GM10266 (cell line): ENCODE measurements around the gene SLC16A12.

Experiments used
- DNase-seq: peaks from one replicate; pipeline ENCODE4 v3.0.0; 2012; ENCODE audit errors: extremely low spot score
- CTCF ChIP-seq: IDR thresholded peaks from 2 replicates; pipeline ENCODE4 v1.5.1; 2012; ENCODE audit warnings: mild to moderate bottlenecking, low read depth; ENCODE audit not compliant: control insufficient read depth, insufficient read depth; ENCODE audit errors: missing control alignments

SLC16A12 gene

GRCh38 chr10:89404104-89405047 lies 131.0 kb downstream of the SLC16A12 start:
- TF ChIP-seq CTCF: no peak
- DNase-seq: no peak

GRCh38 chr10:89403043-89403442 lies 132.4 kb downstream of the SLC16A12 start:
- TF ChIP-seq CTCF: no peak
- no peak for DNase-seq

DNA sequence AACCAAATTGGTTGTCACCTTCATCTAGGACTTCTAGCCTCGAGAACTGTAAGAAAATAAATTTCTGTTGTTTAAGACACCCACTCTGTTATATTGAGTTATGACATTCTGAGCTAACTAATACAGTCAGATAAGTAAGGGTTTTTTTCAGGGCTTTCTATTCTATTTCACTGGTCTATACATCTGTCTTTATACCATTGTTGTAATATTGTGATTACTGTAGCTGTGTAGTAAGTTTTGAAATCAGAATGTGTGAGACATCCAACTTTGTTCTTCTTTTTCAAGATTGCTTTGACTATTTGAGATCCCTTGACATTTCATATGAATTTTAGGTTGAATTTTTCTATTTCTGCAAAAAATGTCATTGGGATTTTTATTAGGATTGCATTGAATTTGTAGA lies 135.4 kb downstream of the SLC16A12 start:
- no peak for DNase-seq
- no peak for TF ChIP-seq CTCF

- TF ChIP-seq CTCF: no peak
- DNase-seq: no peak
These were observed 137.2 kb downstream of the SLC16A12 start for GRCh38 chr10:89398003-89398749.

GRCh38 chr10:89395141-89395540 lies 140.3 kb downstream of the SLC16A12 start:
- no peak for TF ChIP-seq CTCF
- DNase-seq: no peak

GRCh38 chr10:89393898-89394297 lies 141.5 kb downstream of the SLC16A12 start:
- DNase-seq: no peak
- no peak for TF ChIP-seq CTCF

DNA sequence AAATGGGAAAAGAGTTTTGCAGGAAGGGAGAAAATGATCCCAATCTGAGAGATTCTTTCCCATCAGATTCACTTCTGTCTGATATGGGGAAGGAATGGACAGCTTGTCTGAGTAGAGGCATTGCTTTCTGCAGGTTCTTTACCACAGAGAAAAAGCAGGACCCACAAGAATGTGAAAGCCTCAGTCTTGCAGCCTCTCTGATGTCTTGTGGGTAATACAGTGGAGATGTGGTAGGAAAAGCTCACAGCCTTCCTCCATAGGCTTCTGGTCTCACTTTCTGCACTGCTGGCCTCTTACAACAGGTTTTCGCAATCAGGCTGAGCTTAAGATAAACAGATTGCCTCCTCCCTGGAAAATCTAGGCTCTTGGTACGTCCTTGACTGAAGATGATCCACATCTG lies 142.4 kb downstream of the SLC16A12 start:
- no peak for TF ChIP-seq CTCF
- DNase-seq: no peak
